WTC11 (cell line): Measurements from ENCODE around the gene CDH13. TPM values are rescaled to one million over a fixed set of nuclear protein-coding genes. Genes with fewer than 3 reads are reported as not detected.

Experiments
- ATAC-seq: fragments of 200-7000 bp; cut with Tn5 transposase; 2 replicates; pipeline ENCODE4 v1.10.0; 2021; ENCODE audit warnings: mild to moderate bottlenecking, moderate library complexity
- CTCF ChIA-PET: fragments of 300-600 bp; sonication (Branson Sonifier 250); formaldehyde crosslinking; loops from one replicate; lab custom pipeline; 2021; ENCODE audit warnings: antibody characterized with exemption; lab: Charles Lee
- POLR2A ChIA-PET: fragments of 350-600 bp; sonication (Branson Sonifier 250); formaldehyde crosslinking; loops from one replicate; lab custom pipeline; 2021; ENCODE audit warnings: antibody characterized with exemption; lab: Charles Lee
- DNase-seq: peaks from one replicate; pipeline ENCODE4 v3.0.0; 2021; ENCODE audit warnings: low spot score
- H3K27ac Mint-ChIP-seq: 2 replicates; pipeline ENCODE4 v1.8.0; 2021; ENCODE audit warnings: mixed read lengths
- H3K27me3 Mint-ChIP-seq: 2 replicates; pipeline ENCODE4 v1.8.0; 2021; ENCODE audit warnings: low read depth, mild to moderate bottlenecking, moderate library complexity, mixed read lengths
- H3K36me3 Mint-ChIP-seq: 2 replicates; pipeline ENCODE4 v1.8.0; 2021; ENCODE audit warnings: mixed read lengths
- H3K4me1 Mint-ChIP-seq: 2 replicates; pipeline ENCODE4 v1.8.0; 2022; ENCODE audit warnings: mixed read lengths
- H3K4me3 Mint-ChIP-seq: 2 replicates; pipeline ENCODE4 v1.8.0; 2021; ENCODE audit warnings: mild to moderate bottlenecking, moderate library complexity, mixed read lengths
- H3K9me3 Mint-ChIP-seq: 2 replicates; pipeline ENCODE4 v1.8.0; 2021; ENCODE audit warnings: mixed read lengths
- GRHL2 ChIP-seq: fragments of 250-450 bp; sonication (Bioruptor Pico); IDR thresholded peaks from 2 replicates; pipeline ENCODE4 v1.8.0; 2022; ENCODE audit warnings: mild to moderate bottlenecking, moderate library complexity; ENCODE audit not compliant: insufficient replicate concordance, severe bottlenecking
- GTF2I ChIP-seq: fragments of 250-450 bp; sonication (Bioruptor Pico); conservative IDR thresholded peaks from 2 replicates; pipeline ENCODE4 v1.4.0; 2021; ENCODE audit warnings: mild to moderate bottlenecking
- OVOL2 ChIP-seq: fragments of 250-450 bp; sonication (Bioruptor Pico); IDR thresholded peaks from 2 replicates; pipeline ENCODE4 v1.9.0; 2021; ENCODE audit warnings: mild to moderate bottlenecking, borderline replicate concordance
- RELA ChIP-seq: sonication (generic); formaldehyde crosslinking; IDR thresholded peaks from 2 replicates; pipeline ENCODE4 v1.8.1; 2022; ENCODE audit warnings: missing genetic modification reagents, mild to moderate bottlenecking, borderline replicate concordance
- SMAD4 ChIP-seq: sonication (generic); formaldehyde crosslinking; IDR thresholded peaks from 2 replicates; pipeline ENCODE4 v1.8.0; 2022; ENCODE audit warnings: mild to moderate bottlenecking, missing genetic modification reagents
- SOX15 ChIP-seq: fragments of 250-450 bp; sonication (Bioruptor Pico); IDR thresholded peaks from 2 replicates; pipeline ENCODE4 v1.9.0; 2021; ENCODE audit warnings: mild to moderate bottlenecking
- SP1 ChIP-seq: sonication (generic); formaldehyde crosslinking; conservative IDR thresholded peaks from 2 replicates; pipeline ENCODE4 v1.8.1; 2022; ENCODE audit warnings: missing genetic modification reagents
- TEAD4 ChIP-seq: sonication (generic); formaldehyde crosslinking; IDR thresholded peaks from 2 replicates; pipeline ENCODE4 v1.8.0; 2022; ENCODE audit warnings: mild to moderate bottlenecking, missing genetic modification reagents
- ZNF423 ChIP-seq: fragments of 250-450 bp; sonication (Bioruptor Pico); IDR thresholded peaks from 2 replicates; pipeline ENCODE4 v2.1.2; 2022; ENCODE audit warnings: mild to moderate bottlenecking, moderate library complexity
- total RNA-seq: library from RNA; stranded (reverse); gene quantifications from 3 replicates; pipeline ENCODE4 v1.2.3, GENCODE V29; 2021
- TF ChIP-seq, protein P1 (sequence below): fragments of 250-450 bp; sonication (Bioruptor Pico); conservative IDR thresholded peaks from 2 replicates; pipeline ENCODE4 v1.9.0; 2021; ENCODE audit warnings: mild to moderate bottlenecking
- TF ChIP-seq, protein P2 (sequence below): sonication (generic); formaldehyde crosslinking; IDR thresholded peaks from 2 replicates; pipeline ENCODE4 v1.8.1; 2022; ENCODE audit warnings: mild to moderate bottlenecking, missing genetic modification reagents, moderate library complexity, borderline replicate concordance
- TF ChIP-seq, protein P3 (sequence below): sonication (generic); formaldehyde crosslinking; IDR thresholded peaks from 2 replicates; pipeline ENCODE4 v1.8.1; 2023; ENCODE audit warnings: mild to moderate bottlenecking, missing genetic modification reagents
- TF ChIP-seq, protein P4 (sequence below): sonication (generic); formaldehyde crosslinking; IDR thresholded peaks from 2 replicates; pipeline ENCODE4 v1.8.0; 2022; ENCODE audit warnings: mild to moderate bottlenecking, missing genetic modification reagents
- TF ChIP-seq, protein P5 (sequence below): sonication (generic); formaldehyde crosslinking; IDR thresholded peaks from 2 replicates; pipeline ENCODE4 v1.8.1; 2023; ENCODE audit warnings: mild to moderate bottlenecking, missing genetic modification reagents, borderline replicate concordance
- TF ChIP-seq, protein P6 (sequence below): sonication (generic); formaldehyde crosslinking; conservative IDR thresholded peaks from 2 replicates; pipeline ENCODE4 v1.8.1; 2023; ENCODE audit warnings: mild to moderate bottlenecking, low read depth, missing genetic modification reagents, moderate library complexity
- TF ChIP-seq, protein P7 (sequence below): fragments of 250-450 bp; sonication (Bioruptor Pico); IDR thresholded peaks from 2 replicates; pipeline ENCODE4 v1.8.0; 2021; ENCODE audit warnings: mild to moderate bottlenecking

CDH13 gene
- total RNA-seq, 1 experiment from 2014 or later = 0.81 TPM

DNA sequence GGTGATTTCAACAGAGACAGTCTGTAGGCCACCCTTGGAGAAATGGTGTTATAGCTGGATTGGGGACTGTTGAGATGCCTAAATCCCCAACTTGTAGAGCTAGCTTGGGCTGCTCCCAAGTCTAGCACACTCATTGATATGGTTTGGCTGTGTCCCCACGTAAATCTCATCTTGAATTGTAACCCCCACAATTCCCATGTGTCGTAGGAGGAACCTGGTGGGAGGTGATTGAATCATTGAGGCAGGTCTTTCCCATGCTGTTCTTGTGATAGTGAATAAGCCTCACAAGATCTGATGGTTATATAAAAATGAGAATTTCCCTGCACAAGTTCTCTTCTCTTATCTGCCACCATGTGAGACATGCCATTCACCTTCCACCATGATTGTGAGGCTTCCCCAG, 536.0 kb downstream of the CDH13 start:
- POLR2A ChIA-PET = no interaction called here
- ATAC-seq (no peak), DNase-seq (no peak)
- H3K27ac Mint-ChIP-seq = no peak overlapping the region
- H3K4me1 Mint-ChIP-seq = peaks cover 23% of the 10 kb centered on the region
- CTCF ChIA-PET = no interaction called here
- no peaks in the 10 kb centered on the region for H3K27me3 Mint-ChIP-seq
- H3K9me3 Mint-ChIP-seq = peaks cover 11% of the 10 kb centered on the region
- TF ChIP-seq GTF2I (CRISPR knock-in tag) = no peak
- TF ChIP-seq, protein P1, sequence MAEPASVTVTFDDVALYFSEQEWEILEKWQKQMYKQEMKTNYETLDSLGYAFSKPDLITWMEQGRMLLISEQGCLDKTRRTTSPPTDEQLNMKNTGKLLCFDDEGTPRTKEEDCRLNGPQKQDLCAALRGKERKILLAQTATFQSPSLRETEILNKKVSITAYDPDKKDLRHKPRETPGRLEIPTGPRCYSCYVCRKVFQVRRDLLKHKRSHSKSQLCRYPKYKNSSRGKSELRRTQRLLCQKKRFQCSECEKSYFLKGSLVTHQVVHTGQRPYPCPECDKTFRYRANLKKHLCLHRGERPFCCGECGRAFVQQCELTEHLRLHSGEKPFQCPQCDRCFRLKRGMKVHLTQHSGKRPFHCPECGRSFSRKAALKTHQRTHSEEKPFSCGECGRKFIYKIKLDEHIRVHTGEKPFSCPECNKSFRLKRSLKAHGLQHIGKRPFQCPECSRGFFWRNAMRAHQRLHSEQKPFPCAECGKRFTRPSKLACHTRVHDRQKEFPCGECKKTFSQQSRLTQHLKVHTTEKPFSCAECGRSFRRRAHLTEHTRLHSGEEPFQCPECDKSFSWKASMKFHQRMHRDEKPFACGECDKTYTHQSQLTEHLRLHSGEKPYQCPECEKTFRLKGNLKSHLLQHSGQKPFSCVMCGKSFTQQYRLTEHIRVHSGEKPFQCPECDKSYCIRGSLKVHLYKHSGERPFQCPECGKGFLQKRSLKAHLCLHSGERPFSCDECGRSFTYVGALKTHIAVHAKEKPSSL (CRISPR knock-in tag) = no peak
- TF ChIP-seq, protein P2, sequence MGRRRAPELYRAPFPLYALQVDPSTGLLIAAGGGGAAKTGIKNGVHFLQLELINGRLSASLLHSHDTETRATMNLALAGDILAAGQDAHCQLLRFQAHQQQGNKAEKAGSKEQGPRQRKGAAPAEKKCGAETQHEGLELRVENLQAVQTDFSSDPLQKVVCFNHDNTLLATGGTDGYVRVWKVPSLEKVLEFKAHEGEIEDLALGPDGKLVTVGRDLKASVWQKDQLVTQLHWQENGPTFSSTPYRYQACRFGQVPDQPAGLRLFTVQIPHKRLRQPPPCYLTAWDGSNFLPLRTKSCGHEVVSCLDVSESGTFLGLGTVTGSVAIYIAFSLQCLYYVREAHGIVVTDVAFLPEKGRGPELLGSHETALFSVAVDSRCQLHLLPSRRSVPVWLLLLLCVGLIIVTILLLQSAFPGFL (CRISPR knock-in tag) = no peak
- TF ChIP-seq, protein P3, sequence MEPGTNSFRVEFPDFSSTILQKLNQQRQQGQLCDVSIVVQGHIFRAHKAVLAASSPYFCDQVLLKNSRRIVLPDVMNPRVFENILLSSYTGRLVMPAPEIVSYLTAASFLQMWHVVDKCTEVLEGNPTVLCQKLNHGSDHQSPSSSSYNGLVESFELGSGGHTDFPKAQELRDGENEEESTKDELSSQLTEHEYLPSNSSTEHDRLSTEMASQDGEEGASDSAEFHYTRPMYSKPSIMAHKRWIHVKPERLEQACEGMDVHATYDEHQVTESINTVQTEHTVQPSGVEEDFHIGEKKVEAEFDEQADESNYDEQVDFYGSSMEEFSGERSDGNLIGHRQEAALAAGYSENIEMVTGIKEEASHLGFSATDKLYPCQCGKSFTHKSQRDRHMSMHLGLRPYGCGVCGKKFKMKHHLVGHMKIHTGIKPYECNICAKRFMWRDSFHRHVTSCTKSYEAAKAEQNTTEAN = no peak
- TF ChIP-seq OVOL2 = no peak
- no peak for TF ChIP-seq ZNF423 (CRISPR knock-in tag)
- no peak for TF ChIP-seq GRHL2
- TF ChIP-seq SP1 (CRISPR knock-in tag) = no peak
- no peak for TF ChIP-seq TEAD4 (CRISPR knock-in tag)
- TF ChIP-seq, protein P4, sequence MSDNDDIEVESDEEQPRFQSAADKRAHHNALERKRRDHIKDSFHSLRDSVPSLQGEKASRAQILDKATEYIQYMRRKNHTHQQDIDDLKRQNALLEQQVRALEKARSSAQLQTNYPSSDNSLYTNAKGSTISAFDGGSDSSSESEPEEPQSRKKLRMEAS (CRISPR knock-in tag) = no peak
- no peak for TF ChIP-seq SOX15
- no peak overlapping the region for H3K4me3 Mint-ChIP-seq
- no peaks in the 10 kb centered on the region for H3K36me3 Mint-ChIP-seq

DNA sequence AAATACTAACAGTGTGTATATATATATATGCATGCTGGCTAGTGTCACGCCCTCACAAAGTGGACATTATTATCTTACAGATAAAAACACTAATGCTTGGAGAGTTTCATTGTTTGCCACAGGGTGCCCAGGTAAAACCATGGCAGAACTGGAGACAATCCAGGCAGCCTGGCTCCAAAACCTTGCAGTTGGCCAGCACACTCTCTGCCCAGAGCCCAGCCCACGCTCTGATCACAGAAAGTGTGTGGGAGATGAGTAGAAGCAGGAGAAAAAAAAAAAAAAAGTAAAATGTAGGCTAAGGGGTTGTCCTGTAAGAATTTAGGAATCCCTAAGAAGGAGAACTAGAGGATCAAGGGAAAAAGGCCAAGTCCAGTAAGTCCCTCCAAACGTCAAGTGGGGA, 538.0 kb downstream of the CDH13 start:
- Mint-ChIP-seq H3K27me3 (no peaks in the 10 kb centered on the region), H3K4me1 (peaks cover 23% of the 10 kb centered on the region), H3K27ac (no peak overlapping the region), H3K36me3 (no peaks in the 10 kb centered on the region), H3K4me3 (no peak overlapping the region), H3K9me3 (peaks cover 11% of the 10 kb centered on the region)
- no peak for ATAC-seq
- TF ChIP-seq SMAD4 (CRISPR knock-in tag) = no peak
- TF ChIP-seq, protein P5, sequence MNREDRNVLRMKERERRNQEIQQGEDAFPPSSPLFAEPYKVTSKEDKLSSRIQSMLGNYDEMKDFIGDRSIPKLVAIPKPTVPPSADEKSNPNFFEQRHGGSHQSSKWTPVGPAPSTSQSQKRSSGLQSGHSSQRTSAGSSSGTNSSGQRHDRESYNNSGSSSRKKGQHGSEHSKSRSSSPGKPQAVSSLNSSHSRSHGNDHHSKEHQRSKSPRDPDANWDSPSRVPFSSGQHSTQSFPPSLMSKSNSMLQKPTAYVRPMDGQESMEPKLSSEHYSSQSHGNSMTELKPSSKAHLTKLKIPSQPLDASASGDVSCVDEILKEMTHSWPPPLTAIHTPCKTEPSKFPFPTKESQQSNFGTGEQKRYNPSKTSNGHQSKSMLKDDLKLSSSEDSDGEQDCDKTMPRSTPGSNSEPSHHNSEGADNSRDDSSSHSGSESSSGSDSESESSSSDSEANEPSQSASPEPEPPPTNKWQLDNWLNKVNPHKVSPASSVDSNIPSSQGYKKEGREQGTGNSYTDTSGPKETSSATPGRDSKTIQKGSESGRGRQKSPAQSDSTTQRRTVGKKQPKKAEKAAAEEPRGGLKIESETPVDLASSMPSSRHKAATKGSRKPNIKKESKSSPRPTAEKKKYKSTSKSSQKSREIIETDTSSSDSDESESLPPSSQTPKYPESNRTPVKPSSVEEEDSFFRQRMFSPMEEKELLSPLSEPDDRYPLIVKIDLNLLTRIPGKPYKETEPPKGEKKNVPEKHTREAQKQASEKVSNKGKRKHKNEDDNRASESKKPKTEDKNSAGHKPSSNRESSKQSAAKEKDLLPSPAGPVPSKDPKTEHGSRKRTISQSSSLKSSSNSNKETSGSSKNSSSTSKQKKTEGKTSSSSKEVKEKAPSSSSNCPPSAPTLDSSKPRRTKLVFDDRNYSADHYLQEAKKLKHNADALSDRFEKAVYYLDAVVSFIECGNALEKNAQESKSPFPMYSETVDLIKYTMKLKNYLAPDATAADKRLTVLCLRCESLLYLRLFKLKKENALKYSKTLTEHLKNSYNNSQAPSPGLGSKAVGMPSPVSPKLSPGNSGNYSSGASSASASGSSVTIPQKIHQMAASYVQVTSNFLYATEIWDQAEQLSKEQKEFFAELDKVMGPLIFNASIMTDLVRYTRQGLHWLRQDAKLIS (CRISPR knock-in tag) = no peak
- no peak for TF ChIP-seq RELA (CRISPR knock-in tag)
- TF ChIP-seq, protein P6, sequence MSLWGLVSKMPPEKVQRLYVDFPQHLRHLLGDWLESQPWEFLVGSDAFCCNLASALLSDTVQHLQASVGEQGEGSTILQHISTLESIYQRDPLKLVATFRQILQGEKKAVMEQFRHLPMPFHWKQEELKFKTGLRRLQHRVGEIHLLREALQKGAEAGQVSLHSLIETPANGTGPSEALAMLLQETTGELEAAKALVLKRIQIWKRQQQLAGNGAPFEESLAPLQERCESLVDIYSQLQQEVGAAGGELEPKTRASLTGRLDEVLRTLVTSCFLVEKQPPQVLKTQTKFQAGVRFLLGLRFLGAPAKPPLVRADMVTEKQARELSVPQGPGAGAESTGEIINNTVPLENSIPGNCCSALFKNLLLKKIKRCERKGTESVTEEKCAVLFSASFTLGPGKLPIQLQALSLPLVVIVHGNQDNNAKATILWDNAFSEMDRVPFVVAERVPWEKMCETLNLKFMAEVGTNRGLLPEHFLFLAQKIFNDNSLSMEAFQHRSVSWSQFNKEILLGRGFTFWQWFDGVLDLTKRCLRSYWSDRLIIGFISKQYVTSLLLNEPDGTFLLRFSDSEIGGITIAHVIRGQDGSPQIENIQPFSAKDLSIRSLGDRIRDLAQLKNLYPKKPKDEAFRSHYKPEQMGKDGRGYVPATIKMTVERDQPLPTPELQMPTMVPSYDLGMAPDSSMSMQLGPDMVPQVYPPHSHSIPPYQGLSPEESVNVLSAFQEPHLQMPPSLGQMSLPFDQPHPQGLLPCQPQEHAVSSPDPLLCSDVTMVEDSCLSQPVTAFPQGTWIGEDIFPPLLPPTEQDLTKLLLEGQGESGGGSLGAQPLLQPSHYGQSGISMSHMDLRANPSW (CRISPR knock-in tag) = no peak
- TF ChIP-seq, protein P7, sequence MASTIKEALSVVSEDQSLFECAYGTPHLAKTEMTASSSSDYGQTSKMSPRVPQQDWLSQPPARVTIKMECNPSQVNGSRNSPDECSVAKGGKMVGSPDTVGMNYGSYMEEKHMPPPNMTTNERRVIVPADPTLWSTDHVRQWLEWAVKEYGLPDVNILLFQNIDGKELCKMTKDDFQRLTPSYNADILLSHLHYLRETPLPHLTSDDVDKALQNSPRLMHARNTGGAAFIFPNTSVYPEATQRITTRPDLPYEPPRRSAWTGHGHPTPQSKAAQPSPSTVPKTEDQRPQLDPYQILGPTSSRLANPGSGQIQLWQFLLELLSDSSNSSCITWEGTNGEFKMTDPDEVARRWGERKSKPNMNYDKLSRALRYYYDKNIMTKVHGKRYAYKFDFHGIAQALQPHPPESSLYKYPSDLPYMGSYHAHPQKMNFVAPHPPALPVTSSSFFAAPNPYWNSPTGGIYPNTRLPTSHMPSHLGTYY (CRISPR knock-in tag) = no peak
- ChIA-PET POLR2A (no interaction called here), CTCF (no interaction called here)
- no peak for DNase-seq
